GF-D8 (cell line): ENCODE data around the gene VAMP1.

Experiments used
- DNase-seq: peaks from one replicate; lab custom pipeline; 2025; lab: John Stamatoyannopoulos, UW

VAMP1 gene

GRCh38 chr12:6425590-6426531, 44.6 kb downstream of the VAMP1 start:
- DNase-seq: peak; percentile 67

DNA sequence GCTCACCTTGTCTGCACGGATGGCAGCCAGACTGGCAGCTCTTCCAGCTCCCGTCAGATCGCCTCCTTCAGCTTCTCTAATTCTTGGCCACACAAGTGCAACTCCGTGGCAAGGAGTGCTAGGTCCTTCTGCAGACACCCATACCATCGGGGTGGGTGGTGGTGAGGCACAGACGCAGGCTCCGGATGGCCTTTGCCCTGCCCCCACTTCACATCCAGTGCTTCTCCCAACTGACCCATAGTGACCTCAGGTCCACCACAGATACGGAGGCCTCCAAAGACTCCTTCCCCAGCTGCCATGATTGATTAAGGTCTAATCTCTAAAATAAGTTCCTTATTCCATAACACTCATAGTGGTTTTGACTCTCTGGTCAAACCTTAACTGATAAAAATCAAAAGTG, 45.6 kb downstream of the VAMP1 start:
- peak; percentile 68 for DNase-seq

DNA sequence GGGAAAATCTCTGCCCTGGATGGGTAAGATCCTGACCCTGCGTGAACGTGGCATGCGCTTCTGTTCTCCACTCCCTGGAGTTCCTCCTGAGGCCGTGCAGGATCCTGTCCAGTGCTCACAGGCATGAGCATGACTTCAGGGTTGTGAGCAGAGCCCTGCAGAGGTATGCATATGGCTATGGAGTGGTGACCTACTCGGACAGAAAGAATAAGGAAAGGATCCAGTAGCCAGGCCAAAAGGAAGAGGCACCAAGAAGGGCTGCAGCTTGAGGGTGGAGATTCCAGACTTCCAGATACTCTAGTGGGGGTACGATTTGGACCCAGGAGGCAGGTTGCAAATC, 46.5 kb downstream of the VAMP1 start:
- no peak for DNase-seq

- DNase-seq: peak; percentile 73
Observed at GRCh38 chr12:6423267-6424007, 47.0 kb downstream of the VAMP1 start.

DNA sequence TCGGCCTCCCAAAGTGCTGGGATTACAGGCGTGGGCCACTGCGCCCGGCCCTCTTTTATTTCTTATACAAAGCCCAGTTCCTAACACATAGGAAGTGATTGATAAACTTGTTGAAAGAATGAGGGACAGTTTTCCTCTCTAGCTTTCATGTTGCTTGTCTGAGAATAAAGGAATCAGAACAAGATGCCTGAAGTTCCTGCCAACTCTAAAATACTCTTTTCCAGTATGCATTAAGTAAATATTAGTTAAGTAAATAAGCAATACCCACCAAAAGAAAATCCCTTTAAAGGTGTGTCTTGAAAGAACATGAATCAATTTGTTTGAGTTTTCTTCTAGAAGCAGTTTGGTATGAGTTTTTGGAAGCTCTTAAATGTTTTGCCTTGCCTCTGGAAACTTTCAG, 50.1 kb downstream of the VAMP1 start:
- no peak for DNase-seq

- no peak for DNase-seq
Observed at GRCh38 chr12:6418796-6419195, 51.7 kb downstream of the VAMP1 start.

- peak; percentile 48 for DNase-seq
Observed at GRCh38 chr12:6416596-6416995, 53.9 kb downstream of the VAMP1 start.
